AG04449 (cell line): ENCODE measurements around the gene TEX22.

ENCODE experiments used
- CTCF ChIA-PET: fragments of 350-600 bp; formaldehyde crosslinking; extraction: SDS; loops from one replicate; lab custom pipeline; 2021; ENCODE audit warnings: antibody characterized with exemption; lab: Yijun Ruan, JAX
- POLR2A ChIA-PET: fragments of 400-600, 350-600 bp; formaldehyde crosslinking; extraction: SDS; loops from one replicate; lab custom pipeline; 2020; ENCODE audit warnings: antibody characterized with exemption, inconsistent platforms; lab: Yijun Ruan, JAX
- DNase-seq: peaks from one replicate; pipeline ENCODE4 v3.0.0-alpha.2; 2010; ENCODE audit warnings: low read depth, low spot score
- H3K4me3 ChIP-seq: 2 replicates; pipeline ENCODE4 v1.5.1; 2011; ENCODE audit warnings: low read depth, mild to moderate bottlenecking, control low read depth, low read length
- TF ChIP-seq, protein P1 (sequence below): IDR thresholded peaks from one replicate; pipeline ENCODE4 v1.5.1; 2011; ENCODE audit warnings: mild to moderate bottlenecking, moderate library complexity, low read length, control low read depth, inconsistent platforms; ENCODE audit not compliant: insufficient read depth; ENCODE audit errors: missing control alignments

TEX22 gene

GRCh38 chr14:105427936-105428485 lies 29.7 kb downstream of the TEX22 start:
- POLR2A ChIA-PET: no interaction called here
- DNase-seq: no peak
- no peak overlapping the region for H3K4me3 ChIP-seq
- TF ChIP-seq, protein P1, sequence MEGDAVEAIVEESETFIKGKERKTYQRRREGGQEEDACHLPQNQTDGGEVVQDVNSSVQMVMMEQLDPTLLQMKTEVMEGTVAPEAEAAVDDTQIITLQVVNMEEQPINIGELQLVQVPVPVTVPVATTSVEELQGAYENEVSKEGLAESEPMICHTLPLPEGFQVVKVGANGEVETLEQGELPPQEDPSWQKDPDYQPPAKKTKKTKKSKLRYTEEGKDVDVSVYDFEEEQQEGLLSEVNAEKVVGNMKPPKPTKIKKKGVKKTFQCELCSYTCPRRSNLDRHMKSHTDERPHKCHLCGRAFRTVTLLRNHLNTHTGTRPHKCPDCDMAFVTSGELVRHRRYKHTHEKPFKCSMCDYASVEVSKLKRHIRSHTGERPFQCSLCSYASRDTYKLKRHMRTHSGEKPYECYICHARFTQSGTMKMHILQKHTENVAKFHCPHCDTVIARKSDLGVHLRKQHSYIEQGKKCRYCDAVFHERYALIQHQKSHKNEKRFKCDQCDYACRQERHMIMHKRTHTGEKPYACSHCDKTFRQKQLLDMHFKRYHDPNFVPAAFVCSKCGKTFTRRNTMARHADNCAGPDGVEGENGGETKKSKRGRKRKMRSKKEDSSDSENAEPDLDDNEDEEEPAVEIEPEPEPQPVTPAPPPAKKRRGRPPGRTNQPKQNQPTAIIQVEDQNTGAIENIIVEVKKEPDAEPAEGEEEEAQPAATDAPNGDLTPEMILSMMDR: no peak
- CTCF ChIA-PET: interaction anchor here (0.7 to 0.8 kb wide), 2 partner anchors 53 to 62 kb away, joined by 4 to 5 read pairs; no protein-coding TSS in a partner anchor

- H3K4me3 ChIP-seq: no peak overlapping the region
- ChIA-PET CTCF (interaction anchor here (0.9 to 1.5 kb wide), 4 partner anchors 50 to 103 kb away, joined by 3 to 4 read pairs (median 3); no protein-coding TSS in a partner anchor), POLR2A (no interaction called here)
- no peak for DNase-seq
- TF ChIP-seq, protein P1: no peak
Observed at GRCh38 chr14:105430042-105430441, 31.7 kb downstream of the TEX22 start.

GRCh38 chr14:105430565-105430964 lies 32.2 kb downstream of the TEX22 start:
- no peak overlapping the region for H3K4me3 ChIP-seq
- POLR2A ChIA-PET: no interaction called here
- CTCF ChIA-PET: interaction anchor here (0.9 to 1.2 kb wide), 3 partner anchors 50 to 103 kb away, joined by 3 to 4 read pairs (median 3); no protein-coding TSS in a partner anchor
- peak; percentile 9 for DNase-seq
- TF ChIP-seq, protein P1: no peak

- no peak overlapping the region for H3K4me3 ChIP-seq
- ChIA-PET CTCF (interaction anchor here (1.1 to 1.2 kb wide), 2 partner anchors 17 to 49 kb away, joined by 3 to 4 read pairs; no protein-coding TSS in a partner anchor), POLR2A (no interaction called here)
- TF ChIP-seq, protein P1: no peak
- no peak for DNase-seq
Observed at GRCh38 chr14:105431256-105431655, 32.9 kb downstream of the TEX22 start.

DNA sequence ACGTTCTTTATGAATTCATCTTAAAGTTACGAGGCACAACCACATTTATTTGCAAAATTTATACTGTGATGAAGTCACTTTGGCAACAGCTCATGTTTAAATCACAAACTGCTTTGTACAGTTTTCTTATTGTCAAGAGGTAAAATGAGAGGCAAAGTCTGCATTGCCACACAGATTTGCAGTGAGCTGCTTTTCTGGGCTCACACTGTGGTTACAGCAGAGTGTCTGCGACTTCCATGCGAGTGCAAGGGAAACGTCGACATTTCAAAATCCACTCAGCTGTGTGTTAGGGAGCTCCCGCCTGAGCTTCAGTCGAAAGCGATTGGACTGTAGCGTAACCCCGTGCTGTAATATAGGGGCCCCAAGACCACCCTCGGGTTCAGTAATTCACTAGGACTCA lies 34.3 kb downstream of the TEX22 start:
- TF ChIP-seq, protein P1: no peak
- CTCF ChIA-PET: interaction anchor here (0.7 to 5.1 kb wide), 4 partner anchors 17 to 49 kb away, joined by 3 to 32 read pairs (median 3); no protein-coding TSS in a partner anchor
- no peak for DNase-seq
- H3K4me3 ChIP-seq: no peak overlapping the region
- POLR2A ChIA-PET: no interaction called here

GRCh38 chr14:105433161-105433605 lies 34.8 kb downstream of the TEX22 start:
- TF ChIP-seq, protein P1: no peak
- CTCF ChIA-PET: interaction anchor here (1.1 to 5.1 kb wide), 4 partner anchors 18 to 62 kb away, joined by 3 to 32 read pairs (median 3); no protein-coding TSS in a partner anchor
- H3K4me3 ChIP-seq: no peak overlapping the region
- POLR2A ChIA-PET: no interaction called here
- no peak for DNase-seq
